GM19025 (cell line): ENCODE measurements around the gene RBM20.
"Not testable (repeated sequence)": the region's sequence is repeated elsewhere in the genome, so short reads cannot be mapped to it uniquely, and the experiment has no call there.

ENCODE experiments used
- ATAC-seq: cut with Tn5 transposase; IDR thresholded peaks from one replicate; pipeline ENCODE4 v1.9.1; 2021; ENCODE audit warnings: mild to moderate bottlenecking, low read depth, moderate library complexity; ENCODE audit not compliant: unreplicated experiment

The RBM20 gene

DNA sequence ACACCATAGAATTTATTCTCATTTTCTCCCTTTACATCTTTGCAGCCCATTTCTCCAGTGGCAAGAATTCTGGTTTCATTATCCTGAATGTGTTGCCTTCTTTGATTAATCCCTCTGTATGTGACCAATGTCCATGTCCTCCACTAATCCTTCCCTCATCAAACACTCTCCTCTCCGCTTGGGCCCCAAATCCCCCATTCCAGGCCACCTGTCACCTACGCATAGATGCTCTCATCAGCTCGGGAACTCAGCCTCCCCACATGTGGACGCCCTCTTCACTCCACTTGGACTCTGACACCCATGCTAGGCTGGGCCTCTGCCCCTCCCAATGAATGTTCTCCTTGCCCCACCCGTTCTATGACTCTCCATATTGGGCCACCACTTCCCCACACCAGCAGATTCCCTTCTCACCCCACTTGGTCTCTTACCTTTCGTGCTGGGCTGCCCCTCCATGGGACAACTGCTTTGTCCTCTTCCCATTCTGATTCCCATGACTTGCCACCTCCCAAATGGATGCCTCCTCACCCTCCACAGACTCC lies 18.7 kb upstream of the RBM20 start:
- no peak for ATAC-seq

DNA sequence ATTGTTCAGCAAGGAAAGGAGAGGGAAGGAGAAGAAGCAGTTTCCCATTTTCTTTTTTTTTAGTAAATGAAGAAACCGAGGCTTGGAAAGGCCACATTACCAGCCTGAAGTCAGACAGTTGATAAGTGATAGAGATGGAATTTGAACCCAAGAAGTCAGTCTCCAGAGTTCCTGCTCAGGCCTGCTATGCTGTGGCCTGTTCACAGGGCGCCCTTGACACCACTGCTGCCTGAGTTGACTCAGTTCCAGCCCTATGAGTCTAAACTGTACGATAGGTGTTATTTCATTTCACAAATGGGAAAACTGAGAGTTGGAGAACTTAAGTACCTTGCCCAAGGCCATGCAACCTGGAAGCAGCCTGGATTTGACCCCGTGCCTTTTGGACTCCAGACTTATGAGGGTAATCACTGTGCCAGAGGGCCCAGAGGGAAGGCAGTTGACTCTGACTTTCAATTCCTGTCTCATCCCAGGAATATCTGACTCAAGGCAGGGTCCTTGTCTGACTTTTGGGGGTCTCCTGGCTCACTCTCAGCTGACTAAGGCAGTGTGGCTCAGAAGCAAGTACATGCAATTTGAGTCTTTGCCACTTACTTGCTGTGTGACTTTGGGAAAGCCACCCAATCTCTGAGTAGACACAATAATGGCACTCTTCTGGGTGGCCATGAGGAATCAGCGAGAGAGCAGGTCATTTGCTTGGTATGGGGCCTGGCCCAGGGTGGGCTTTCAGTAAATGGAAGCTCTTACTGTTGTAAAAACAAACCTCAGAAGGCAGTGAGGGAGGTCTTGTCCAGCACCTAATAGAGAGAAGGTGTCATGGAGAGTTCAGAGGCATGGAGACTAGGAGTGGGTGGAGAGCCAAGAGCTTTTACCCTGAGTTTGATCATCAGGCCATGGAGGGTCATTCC lies 17.9 kb upstream of the RBM20 start:
- ATAC-seq = no peak

DNA sequence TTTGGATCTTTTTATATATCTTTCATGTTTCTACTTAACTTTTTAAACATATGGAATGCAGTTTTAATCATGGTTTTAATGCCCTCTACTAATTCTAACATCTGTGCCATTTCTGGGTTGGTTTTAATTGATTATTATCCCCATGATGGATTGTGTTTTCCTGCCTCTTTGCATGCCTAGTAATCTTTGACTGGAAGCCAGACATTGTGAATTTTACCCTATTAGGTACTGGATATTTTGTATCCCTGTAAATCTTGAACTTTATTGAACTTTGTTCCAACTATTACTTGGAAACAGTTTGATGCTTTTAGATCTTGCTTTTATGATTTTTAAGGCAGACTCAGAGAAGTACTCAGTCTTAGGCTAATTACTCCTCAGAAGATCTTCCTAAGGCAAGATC lies 16.0 kb upstream of the RBM20 start:
- no peak for ATAC-seq

DNA sequence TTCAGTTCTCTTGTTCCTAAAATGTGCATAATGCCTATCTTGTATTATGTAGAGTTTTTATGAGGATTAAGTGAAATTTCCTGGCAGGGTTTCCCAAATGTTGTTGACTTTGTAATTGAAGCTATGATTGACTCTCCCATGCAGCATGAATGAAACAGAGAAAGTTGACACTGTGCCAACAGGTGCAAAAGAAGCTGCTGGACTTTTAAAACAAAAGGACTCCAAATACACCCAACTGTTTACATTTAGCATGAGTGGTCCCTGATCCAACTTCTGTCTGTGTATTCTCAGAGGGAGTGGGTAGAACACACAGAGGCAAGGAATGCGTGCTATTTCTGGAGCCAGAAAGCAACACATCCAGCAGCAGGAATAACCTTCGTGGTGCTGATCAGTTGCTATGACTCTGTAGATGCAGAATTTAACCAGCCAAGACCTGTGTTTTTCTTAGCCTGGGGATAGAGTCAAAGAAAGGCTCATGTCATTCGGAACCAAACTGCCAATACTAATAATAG lies 14.4 kb upstream of the RBM20 start:
- no peak for ATAC-seq

DNA sequence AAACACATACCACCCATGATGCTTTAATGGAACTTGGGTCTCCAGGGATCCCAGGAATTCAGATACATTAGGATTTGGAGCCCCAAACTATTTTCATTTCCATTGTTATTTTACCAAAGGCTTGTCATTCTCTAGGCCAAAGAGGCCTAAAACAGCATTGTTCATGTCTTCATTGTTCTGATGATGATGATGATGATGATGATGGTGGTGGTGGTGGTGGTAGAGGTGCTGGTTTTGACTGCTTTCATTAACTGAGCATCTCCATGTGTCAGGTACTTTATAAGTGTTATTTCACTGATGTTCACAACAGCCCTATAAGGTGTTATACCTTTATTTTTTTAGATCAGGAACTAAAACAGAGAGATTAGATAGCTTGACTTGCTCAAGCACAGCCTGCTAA lies 12.2 kb upstream of the RBM20 start:
- no peak for ATAC-seq

DNA sequence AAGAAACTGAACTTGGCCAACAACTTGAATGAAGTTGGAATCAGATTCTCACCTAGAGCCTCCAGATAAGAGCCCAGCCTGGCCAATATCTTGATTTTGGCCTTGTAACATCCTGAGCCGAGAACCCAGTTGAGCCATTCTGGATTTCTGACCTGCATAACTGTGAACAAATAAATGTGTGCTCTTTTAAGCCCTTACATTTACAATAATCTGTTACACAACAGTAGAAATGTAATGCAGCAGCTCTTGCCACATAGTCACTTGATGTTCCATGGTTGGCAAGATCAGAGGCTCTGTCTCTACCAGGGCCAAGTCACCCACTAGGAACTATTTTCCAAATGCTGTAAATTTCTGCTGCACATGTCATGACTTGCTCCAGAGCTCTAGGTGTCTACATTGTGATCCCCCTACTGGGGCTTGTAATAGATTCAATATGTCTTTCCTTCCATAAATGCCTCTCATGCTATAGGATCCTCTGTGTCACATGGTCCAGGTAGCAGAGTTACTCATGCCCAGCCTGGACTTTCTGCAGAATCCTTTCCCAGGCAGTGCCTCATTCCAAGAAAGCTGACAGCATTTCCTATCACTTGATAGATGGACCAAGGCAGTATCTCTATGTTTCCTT lies 11.4 kb upstream of the RBM20 start:
- ATAC-seq = no peak

DNA sequence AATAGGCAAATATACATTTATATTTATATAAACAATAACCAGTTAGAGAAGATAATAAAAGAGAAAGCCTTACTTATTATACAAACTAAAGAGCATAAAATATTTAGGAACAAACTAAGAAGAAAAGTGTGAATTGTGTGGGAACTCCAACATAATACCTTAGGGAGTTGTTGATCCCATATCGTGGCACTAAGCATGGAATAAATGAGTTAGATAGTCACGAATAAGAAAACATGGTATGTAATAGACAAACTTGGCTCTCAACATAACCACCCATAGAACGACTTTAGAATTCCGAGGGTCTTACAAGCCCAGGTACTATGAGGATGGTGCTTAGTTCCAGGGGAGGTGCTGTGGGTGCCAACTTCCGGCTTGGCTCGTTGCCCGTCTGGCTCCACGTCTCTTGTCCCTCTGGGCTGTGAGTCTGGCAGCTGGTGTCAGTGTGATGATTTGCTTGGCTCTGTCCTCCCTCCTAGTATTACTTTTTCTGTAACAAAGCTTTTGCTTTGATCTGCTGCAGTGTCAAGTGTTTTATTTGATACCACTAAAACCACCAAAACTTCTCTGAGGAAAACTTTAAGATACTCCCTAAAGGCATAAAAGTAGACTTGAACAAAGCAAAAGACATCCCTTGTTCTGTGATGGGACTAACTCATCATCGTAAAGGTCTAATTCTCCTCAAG lies 9.5 kb upstream of the RBM20 start:
- no peak for ATAC-seq

DNA sequence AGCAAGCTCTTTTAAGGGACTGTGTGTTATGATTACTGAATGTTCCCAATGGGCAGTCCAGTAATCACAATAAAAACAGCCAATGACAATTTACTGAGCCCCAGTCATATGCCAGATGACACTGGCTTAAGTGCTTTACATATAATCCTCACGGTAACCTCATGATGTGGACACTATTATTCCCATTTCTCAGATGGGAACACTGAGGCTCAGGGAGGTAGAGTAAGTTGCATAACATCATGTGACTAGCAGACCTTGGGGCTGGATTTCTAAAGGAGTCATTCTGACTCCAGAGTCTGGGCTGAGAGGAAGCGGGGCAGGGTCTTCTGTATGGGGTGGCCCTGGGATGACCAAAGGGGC lies 7.6 kb upstream of the RBM20 start:
- ATAC-seq = no peak

DNA sequence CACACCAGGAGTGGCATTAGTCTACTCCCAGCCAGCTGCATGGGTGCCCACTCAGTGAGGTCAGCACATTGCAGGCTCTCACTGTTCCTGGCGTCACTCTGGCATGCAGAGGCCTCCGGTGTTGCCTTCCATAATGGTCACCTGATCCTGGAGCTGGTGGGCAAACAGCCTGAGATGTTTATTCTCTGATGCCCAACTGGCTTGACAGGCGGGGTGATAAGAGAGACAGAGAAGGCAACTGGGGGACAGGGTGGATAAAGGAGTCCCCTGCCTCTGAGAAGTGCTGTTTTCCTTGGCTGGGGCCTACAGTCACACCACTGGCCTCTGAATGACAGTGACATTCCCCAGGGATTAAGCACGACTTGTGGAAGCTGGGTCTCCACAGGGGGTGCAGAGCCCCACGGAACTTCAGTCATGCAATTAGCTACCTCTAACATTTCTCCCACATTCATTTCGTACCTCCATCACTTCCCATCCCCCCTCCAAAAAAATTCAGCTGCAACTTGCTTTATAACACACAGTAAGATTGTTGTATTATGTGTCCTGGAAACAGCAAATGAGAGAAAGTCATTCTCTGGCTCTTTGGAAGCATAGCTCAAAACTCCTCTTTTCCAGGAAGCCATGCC lies 7.1 kb upstream of the RBM20 start:
- no peak for ATAC-seq

DNA sequence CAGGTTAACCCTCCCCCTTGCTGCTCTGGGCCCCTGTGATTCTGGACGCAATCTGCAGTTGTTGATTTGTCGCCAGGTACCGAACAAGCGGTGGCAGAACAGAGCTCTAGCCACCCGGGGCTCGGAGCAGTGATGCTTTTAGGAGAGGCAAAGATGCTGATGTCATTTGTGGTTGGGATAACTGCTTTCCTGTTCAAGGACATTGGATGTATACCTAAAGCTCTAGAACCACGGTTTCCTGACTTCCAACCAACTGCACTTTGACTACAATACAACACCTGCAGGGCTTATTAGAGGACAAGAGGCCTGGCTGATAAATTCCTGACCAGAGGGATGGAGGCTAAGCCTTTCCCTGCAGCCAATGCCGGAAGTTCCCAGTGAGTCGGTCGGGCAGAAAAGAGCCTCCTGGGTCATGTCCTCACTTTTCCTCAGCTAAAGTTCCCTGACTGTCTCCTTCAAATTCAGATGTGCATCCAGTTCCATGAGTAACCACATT lies 6.5 kb upstream of the RBM20 start:
- no peak for ATAC-seq

DNA sequence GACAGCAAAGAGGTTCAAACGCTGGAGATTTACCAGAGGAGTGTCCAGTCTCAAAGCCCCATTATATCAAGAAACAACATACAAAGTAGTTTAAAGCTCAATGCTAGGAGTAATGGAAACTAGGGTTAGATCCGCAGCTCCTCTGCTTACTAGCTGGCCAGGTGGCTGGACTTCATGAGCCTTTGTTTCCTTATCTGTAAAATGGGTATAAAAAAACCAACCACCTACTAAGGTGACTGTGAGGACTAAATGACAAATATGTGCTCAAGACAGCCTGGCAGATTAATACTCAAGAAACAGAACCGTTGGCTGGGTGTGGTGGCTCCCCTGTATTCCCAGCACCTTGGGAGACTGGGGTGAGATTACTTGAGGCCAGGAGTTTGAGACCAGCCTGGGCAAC lies 5.8 kb upstream of the RBM20 start:
- ATAC-seq = no peak

DNA sequence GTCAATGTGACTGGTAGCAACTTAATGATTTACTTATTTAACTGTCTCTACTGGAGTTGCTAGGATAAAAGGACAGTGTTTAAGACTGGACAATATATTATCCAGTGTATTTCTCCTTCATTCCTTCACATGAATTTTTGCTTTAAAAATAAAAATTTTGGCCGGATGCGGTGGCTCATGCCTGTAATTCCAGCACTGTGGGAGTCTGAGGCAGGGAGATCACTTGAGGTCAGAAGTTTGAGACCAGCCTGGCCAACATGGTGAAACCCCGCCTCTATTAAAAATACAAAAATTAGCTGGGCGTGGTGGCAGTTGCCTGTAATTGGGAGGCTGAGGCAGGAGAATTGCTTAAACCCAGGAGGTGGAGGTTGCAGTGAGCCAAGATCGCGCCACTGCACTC lies 5.1 kb upstream of the RBM20 start:
- not testable (repeated sequence) for ATAC-seq

DNA sequence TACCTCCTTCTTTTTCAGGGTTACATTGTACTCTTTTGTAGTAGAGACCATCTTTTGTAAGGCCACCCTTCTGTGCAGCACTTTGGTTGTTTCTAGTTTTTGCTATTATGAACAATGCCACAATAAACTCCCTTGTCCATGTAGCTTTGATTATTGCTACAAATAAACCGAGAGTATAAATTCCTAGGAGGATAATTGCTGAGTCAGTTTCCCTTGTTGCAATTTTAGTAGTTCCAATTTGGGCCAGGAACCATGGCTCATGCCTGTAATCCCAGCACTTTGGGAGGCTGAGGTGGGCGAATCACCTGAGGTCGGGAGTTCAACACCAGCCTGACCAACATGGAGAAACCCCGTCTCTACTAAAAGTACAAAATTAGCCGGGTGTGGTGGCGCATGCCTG lies 4.3 kb upstream of the RBM20 start:
- not testable (repeated sequence) for ATAC-seq

DNA sequence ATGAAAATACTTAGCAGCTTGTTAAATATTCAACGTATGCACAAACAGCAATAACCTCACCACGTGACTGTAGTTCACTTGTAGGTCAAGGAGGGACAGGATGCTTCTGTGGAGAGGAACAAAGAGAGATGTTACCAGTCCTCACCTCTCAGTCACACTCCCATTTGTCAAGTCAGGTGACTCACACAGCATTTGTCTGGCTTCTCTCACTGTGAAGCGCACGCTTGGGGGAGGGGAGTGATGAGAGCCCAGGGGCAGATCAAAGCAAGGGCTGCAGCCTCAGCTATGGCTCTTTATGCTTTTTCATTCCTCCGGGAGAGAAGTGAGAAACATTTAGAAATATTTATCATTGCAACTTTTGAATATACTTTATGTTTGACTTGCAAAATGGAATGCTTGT lies 2.9 kb upstream of the RBM20 start:
- no peak for ATAC-seq

DNA sequence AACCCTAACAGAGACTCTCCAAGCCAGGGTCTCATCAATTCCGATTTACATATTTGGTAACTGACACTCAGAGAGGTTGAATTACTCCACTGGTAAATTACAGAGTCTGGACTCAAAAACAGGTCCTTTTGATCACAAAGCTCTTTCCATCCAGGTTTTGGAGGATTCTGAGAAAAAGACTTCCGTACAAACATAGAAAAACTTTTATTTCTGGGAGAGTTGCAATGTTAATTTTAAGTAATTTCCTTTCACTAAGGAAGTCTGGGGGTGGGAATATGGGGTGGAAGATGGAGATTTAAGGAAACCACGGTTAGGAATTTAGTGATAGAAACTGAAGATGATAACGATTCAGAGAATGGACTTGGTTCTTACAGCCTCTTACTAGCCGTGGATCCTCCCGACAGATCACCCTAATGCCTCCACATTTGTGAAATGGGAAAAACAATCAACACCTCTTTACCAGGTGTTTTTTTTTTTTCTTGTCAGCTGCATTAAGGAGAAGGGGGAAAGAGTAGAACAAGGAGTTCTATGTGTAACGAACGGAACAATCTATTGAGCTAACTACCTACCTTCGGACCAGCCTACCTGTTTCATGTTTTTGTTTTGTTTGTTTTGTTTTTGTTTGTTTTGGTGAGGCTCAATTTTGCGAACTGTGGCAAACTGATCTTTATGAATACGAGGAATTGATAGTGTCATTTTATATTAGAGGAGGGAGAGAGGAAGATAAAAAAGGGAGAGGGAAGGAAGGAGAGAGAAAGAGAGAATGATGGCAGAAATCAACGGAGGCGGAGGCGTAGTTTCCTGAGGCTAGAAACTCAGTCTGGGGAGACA lies 1.7 kb upstream of the RBM20 start:
- no peak for ATAC-seq

DNA sequence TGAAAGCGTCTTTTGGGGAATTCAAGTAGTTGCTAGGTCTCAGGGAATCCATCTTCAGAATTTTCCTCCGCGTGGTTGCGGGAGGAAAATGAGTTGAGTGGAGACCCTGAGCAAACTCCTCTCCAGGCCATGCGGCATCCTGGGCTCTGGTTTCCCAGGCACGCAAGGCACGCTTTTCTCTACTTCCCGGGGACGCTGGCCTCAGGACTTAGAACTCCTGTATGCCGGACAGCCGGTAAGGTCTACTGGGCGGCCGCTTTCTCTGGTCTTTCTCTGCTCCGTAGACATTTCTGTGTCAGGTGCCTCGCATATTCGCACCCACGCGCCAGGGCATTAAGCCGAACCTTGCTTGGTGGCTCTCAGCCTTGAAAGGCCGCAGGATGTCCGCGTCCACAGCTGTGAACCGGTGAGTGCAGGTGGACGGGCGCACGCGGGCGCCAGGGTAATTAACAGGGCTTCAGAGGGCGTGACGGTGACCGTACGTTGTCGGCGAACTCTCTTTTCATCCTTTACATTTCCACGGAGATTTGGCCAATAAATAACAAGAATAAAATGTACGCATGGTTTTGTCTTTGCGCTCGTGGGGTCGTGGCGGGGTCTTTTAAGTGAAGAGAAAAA lies 992 bp upstream of the RBM20 start:
- ATAC-seq = no peak

DNA sequence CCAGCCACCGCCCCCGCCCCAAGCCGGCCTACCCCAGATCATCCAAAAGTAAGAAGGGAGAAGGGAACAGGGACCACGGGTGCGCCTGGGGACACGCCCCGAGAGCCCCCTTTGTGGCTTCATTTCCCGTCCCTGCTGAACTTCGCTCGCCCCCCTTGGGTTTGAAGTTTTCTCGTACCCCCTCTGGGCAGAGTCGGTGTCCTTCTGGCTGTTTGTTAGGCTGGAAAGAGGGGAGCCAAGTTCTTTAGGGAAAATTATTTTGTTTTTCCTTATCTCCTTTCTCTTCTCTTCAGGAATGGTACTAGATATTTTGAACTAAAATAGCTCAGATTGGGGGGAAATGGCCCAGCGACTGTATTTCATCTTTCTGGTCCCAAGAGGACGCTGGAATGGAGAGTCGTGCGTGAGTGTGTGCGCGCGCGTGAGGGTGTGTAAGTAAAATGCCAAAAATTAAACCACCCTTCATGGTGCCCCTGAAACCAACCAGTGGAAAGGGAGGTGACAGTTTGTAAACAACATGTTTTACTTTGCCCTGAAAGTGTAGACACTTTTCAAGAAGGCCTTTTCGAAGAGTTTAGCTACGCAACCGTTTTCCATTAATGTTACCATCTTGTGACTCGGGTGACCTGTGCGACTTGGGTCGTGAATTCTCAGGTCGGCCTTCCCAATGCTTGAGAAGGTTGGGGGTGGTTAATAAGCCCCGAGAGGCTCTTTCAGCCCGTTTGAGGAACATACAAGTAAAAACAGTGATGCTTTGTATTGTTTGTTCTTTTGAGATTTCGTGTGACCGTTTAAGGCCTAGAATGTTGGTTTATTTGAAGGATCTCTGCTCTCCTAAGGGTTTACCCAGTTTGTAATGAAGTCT lies 694 bp downstream of the RBM20 start:
- ATAC-seq = no peak

DNA sequence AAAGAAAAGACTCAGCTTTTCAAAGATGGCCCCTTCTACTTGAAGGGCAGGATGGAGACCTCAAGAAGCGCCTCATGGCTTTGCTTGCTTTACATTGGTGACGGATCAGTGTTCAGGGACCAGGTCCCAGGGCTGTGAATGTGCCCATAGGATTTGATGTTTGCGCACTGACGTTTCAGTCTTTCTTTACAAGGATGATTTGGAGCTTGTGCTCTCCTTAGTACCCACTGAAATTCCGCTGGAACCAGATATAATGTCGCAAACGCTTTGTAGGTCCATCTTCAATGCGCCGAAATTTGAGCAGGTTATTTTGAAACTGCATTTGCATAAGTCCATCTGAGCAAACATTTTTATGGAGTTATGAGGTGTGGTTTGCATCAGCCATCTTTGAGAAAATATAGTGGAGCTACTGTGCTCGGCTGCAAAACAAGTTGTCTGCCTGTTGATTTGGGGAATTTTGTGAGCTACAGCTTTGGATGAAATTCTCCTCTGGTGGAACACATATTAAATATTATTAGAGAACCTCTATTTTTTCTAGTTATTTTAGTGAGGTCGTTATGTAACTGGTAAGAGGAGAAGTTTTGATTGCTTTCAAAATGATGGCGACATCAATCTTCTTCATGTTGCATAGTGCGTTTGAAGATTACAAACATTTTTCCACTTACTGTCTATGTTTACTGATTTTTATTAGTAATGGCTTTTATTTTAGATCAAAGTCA lies 2.4 kb downstream of the RBM20 start:
- ATAC-seq = no peak
